GM04504 (cell line): ENCODE measurements around the gene SEC62.
"Not testable (repeated sequence)": the region's sequence is repeated elsewhere in the genome, so short reads cannot be mapped to it uniquely, and the experiment has no call there.

Source experiments
- DNase-seq: peaks from one replicate; pipeline ENCODE4 v3.0.0-alpha.2; 2012; ENCODE audit warnings: low read depth

The SEC62 gene

DNA sequence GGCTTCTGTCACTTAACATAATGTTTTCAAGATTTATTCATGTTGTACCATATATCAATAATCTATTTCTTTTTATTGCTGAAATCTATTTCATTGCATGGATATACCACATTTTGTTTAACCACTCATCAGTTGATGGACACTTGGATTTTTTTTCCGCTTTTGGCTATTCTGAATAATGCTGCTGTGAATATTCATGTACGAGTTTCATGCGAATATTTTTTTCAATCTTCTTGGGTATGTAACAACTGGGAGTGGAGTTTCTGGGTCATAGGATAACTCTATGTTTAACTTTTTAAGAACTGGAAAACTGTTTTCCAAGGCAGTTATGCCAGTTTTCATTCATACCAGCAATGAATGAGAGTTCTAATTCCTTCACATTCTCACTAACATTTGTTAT is 49.5 kb downstream of the SEC62 start:
- no peak for DNase-seq

GRCh38 chr3:170019306-170019705 is 52.7 kb downstream of the SEC62 start:
- DNase-seq, result not testable (repeated sequence)

- no peak for DNase-seq
Observed at GRCh38 chr3:170021083-170021482, 54.5 kb downstream of the SEC62 start.

DNA sequence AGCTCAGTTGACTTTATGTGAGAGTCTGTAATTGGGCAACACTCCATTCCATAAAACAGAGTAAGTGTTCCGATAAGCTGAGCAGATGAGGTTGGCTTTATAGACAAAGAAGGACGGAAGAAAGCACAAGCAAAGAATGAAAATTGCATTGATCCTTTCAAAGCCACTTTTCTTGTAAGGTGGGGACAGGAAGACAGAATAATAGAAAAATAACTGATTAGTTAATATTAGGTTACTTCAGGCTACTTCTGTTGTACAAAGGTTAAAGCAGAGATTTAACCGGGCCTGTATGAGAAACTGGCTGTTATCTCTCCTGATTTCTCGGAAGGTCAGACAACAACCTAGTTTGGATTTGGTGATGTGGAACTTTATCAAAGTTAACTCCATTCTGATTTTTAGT is 55.7 kb downstream of the SEC62 start:
- no peak for DNase-seq

DNA sequence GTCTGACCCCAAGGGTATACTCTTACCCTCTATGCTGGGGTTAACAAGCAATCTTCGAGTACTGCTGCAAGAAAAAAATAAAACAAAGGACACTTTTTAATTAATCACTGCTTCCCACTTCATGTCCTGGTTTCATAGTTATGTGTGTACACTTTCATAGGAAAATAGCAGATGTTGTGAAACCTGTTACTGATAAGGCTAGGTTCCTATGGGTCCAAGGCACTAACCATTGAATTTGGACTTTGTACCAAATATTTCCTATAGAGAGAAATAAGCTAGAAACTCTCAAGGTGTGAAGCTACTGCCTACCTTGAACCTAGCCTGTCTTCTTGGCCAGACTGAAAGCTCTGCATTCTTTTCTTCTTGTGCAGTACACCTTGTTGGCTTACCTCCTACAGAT is 56.6 kb downstream of the SEC62 start:
- no peak for DNase-seq

GRCh38 chr3:170024581-170024980 is 58.0 kb downstream of the SEC62 start:
- no peak for DNase-seq

GRCh38 chr3:170027233-170028102 is 60.9 kb downstream of the SEC62 start:
- no peak for DNase-seq

GRCh38 chr3:170033489-170033888 is 66.9 kb downstream of the SEC62 start:
- DNase-seq, result no peak

GRCh38 chr3:170037463-170038433 is 71.1 kb downstream of the SEC62 start, which contains the start of gene GPR160:
TSS of gene GPR160 (plus strand) at chr3:170037995. CDS start at chr3:170083973, 45,978 bp downstream.
- DNase-seq, result no peak

DNA sequence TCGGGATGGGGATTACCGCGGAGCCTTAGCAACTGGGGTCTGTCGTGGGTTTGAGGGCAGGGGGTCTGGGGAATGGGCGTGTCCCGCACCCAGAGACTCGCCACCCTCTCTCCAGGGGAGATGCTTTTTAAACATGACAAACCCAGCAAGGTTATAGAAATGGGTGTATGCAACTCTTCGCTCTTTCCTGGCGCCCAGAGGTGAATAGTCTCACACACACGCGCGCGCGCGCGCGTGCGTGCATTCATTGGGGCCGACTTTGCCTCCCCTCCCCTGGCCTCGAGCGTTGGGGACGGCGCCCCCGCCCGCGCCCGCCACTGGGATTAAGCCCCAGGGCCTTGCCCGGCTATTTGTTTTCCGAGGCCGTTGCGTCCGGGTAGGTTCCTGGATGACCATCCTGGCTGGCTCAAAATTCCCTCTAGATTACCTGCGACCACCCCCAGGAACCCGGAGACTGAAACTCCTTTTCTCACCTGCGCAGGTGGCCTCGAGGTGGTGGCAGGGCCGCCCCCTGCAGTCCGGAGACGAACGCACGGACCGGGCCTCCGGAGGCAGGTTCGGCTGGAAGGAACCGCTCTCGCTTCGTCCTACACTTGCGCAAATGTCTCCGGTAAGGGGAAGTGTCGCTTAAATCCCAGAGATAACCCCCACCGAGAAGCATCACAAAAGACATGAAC is 72.0 kb downstream of the SEC62 start:
- no peak for DNase-seq

GRCh38 chr3:170040418-170040817 is 73.8 kb downstream of the SEC62 start:
- DNase-seq, result no peak

DNA sequence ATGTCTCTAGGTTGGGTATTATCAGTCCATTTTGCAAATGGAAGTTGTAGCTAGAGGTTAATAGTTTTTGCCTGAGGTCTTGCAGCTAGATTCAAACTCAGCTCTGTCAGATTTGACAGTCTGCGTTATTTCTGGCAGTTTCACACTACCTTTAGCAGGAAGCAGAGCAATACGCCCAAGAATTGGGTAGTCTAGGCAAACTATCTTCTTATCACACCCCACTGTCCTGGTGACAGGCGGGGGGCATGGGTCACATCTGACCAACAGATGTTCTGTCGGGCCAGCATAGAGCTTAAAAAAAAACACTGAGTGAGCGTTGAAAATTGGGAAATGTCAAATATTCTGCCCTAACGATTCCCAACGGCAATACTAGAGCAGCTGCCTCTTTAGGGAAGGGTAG is 76.9 kb downstream of the SEC62 start:
- DNase-seq, result no peak

GRCh38 chr3:170044271-170044670 is 77.7 kb downstream of the SEC62 start:
- no peak for DNase-seq

- no peak for DNase-seq
Observed at GRCh38 chr3:170044795-170045244, 78.2 kb downstream of the SEC62 start.

DNA sequence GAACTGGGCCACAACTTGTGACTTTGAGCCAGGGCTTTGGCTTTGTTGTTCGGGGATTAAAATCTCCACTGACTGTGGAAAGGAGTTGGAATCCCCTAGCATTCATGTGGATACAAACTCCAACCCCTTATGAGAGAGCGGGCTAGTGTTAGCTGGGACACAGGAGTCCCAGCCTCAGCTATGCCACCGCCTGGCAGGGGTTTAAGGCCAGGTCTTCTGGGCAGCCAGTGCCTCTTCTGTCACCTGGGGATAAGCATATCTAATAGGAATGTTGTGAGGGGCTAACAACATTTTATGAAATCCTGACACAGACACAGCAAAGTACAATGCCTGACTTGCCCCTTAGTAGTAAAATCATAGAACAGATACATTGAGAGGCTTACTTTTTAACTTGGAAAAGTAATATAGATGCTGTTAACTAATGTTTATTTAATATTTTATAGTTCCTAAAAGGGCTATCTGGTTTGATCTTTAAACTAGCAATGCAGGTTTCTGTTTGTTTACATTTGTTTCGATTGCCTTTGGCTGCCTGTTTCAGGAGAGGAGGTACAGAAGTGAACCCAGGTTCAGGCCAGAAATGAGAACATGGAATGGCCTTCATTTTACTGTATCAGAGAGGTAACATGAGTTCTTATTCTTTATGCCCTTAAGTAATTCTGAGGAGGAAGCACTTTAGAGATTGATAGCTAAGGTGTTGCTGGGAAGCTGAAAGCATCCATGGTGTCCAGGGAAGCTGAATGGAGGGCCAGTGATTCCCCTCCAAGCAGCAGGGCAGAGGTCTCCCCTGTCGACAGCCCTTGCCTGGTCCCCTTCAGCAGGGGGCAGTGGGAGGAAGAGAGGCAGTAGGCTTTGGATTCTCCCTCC is 79.9 kb downstream of the SEC62 start:
- no peak for DNase-seq

- no peak for DNase-seq
Observed at GRCh38 chr3:170047133-170047404, 80.5 kb downstream of the SEC62 start.
